ENCODE results near the gene HBZ.

DNA sequence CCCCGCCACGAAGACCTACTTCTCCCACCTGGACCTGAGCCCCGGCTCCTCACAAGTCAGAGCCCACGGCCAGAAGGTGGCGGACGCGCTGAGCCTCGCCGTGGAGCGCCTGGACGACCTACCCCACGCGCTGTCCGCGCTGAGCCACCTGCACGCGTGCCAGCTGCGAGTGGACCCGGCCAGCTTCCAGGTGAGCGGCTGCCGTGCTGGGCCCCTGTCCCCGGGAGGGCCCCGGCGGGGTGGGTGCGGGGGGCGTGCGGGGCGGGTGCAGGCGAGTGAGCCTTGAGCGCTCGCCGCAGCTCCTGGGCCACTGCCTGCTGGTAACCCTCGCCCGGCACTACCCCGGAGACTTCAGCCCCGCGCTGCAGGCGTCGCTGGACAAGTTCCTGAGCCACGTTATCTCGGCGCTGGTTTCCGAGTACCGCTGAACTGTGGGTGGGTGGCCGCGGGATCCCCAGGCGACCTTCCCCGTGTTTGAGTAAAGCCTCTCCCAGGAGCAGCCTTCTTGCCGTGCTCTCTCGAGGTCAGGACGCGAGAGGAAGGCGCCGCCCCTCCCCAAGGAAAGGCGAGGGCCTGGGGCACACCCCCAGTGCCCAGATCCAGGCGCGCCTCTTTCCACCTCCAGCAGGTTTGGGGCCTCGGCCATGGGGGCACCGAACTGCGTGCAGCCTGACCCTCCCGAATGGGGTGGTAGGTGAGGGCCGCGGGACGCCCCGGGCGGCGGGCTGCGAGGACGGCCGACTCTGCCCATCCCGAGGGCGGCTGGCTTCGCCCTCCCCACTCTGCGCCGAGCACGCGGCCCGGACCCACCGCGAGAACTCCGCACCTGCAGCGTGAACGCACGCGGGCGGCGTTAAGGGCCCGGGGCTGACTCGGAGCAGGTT, 28.5 kb downstream of the HBZ start:
- TF ChIP-seq, protein P1, sequence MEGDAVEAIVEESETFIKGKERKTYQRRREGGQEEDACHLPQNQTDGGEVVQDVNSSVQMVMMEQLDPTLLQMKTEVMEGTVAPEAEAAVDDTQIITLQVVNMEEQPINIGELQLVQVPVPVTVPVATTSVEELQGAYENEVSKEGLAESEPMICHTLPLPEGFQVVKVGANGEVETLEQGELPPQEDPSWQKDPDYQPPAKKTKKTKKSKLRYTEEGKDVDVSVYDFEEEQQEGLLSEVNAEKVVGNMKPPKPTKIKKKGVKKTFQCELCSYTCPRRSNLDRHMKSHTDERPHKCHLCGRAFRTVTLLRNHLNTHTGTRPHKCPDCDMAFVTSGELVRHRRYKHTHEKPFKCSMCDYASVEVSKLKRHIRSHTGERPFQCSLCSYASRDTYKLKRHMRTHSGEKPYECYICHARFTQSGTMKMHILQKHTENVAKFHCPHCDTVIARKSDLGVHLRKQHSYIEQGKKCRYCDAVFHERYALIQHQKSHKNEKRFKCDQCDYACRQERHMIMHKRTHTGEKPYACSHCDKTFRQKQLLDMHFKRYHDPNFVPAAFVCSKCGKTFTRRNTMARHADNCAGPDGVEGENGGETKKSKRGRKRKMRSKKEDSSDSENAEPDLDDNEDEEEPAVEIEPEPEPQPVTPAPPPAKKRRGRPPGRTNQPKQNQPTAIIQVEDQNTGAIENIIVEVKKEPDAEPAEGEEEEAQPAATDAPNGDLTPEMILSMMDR (IDR thresholded peaks at IDR 0.05) = peak in 1 of 3 donors; percentile 94
- no peak for TF ChIP-seq POLR2A (IDR thresholded peaks at IDR 0.05)

All from breast epithelium (tissue), 3 donors.